ENCODE results near the gene BBLN.

- TF ChIP-seq, protein P1, sequence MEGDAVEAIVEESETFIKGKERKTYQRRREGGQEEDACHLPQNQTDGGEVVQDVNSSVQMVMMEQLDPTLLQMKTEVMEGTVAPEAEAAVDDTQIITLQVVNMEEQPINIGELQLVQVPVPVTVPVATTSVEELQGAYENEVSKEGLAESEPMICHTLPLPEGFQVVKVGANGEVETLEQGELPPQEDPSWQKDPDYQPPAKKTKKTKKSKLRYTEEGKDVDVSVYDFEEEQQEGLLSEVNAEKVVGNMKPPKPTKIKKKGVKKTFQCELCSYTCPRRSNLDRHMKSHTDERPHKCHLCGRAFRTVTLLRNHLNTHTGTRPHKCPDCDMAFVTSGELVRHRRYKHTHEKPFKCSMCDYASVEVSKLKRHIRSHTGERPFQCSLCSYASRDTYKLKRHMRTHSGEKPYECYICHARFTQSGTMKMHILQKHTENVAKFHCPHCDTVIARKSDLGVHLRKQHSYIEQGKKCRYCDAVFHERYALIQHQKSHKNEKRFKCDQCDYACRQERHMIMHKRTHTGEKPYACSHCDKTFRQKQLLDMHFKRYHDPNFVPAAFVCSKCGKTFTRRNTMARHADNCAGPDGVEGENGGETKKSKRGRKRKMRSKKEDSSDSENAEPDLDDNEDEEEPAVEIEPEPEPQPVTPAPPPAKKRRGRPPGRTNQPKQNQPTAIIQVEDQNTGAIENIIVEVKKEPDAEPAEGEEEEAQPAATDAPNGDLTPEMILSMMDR (conservative IDR thresholded peaks at IDR 0.05), result peak; percentile 100
- no peak for TF ChIP-seq EZH2 (IDR thresholded peaks at IDR 0.05; ENCODE audit: low read depth)
These were observed 42.2 kb upstream of the BBLN start for GRCh38 chr9:128117613-128118471.

Measured in PC-9 (cell line).